HepG2 (cell line): ENCODE data around the gene NAALADL1. TPM values are rescaled to one million over a fixed set of nuclear protein-coding genes. Genes with fewer than 3 reads are reported as not detected.

ENCODE experiments used
- ATAC-seq: fragments of 200-7000 bp; cut with Tn5 transposase; 3 replicates; pipeline ENCODE4 v1.9.1; 2020; ENCODE audit warnings: mild to moderate bottlenecking, moderate library complexity
- BruUV-seq: library from RNA; stranded (reverse); fragments of 400-500 nt; replicated peaks from 2 replicates; lab custom pipeline; 2021; lab: Mats Ljungman, UMichigan
- CTCF ChIA-PET: fragments of 300-600 bp; formaldehyde crosslinking; extraction: SDS; loops from one replicate; lab custom pipeline; 2021; ENCODE audit warnings: low total read pairs, inconsistent platforms, low intra/inter-chr PET ratio; lab: Yijun Ruan, JAX
- POLR2A ChIA-PET: fragments of 350-600 bp; sonication (Branson Sonifier 250); formaldehyde crosslinking; loops from one replicate; lab custom pipeline; 2020; ENCODE audit warnings: antibody characterized with exemption, inconsistent platforms; lab: Yijun Ruan, JAX
- DNase-seq: peaks from one replicate; pipeline ENCODE4 v3.0.0-alpha.2; 2015; ENCODE audit warnings: low spot score
- FAIRE-seq: peaks from 3 replicates; lab custom pipeline; 2011; peaks lifted over from hg19 to GRCh38; lab: Jason Lieb, UNC
- H2AFZ ChIP-seq: one replicate; pipeline ENCODE4 v1.6.1; 2011; ENCODE audit warnings: low read length, inconsistent platforms
- H3K27ac ChIP-seq: fragments of 300-600 bp; 3 replicates; pipeline ENCODE4 v1.8.0; 2011; ENCODE audit warnings: mixed run types, mild to moderate bottlenecking, mixed read lengths, low read length, inconsistent platforms; ENCODE audit not compliant: insufficient read depth; ENCODE audit errors: extremely low read length
- H3K27me3 ChIP-seq, 2 experiments: fragments of 200-600 bp in 1 of 2; 2 replicates in 1 of 2; 3 replicates in 1 of 2; pipeline versions ENCODE4 v1.6.0 to v1.8.0; 2011; ENCODE audit warnings: low read length in 2 of 2, mild to moderate bottlenecking in 2 of 2, moderate library complexity in 2 of 2, inconsistent platforms in 1 of 2; ENCODE audit not compliant: insufficient read depth in 2 of 2, control insufficient read depth in 1 of 2
- H3K36me3 ChIP-seq, 2 experiments: fragments of 200-600 bp in 1 of 2; replicated peaks in 1 of 2; 2 replicates in 1 of 2; 3 replicates in 1 of 2; pipeline versions ENCODE4 v1.5.1 to v1.8.0; 2011; ENCODE audit warnings: low read length in 2 of 2, inconsistent platforms in 1 of 2; ENCODE audit not compliant: insufficient read depth in 2 of 2, control insufficient read depth in 1 of 2
- H3K4me1 ChIP-seq: 2 replicates; pipeline ENCODE4 v1.5.1; 2012; ENCODE audit warnings: low read length, inconsistent platforms; ENCODE audit not compliant: insufficient read depth
- H3K4me2 ChIP-seq: 2 replicates; pipeline ENCODE4 v1.6.0; 2011; ENCODE audit warnings: low read depth, low read length, inconsistent platforms
- H3K4me3 ChIP-seq, 3 experiments: fragments of 200-600 bp in 1 of 3; sonication (generic), shearing (Covaris generic) in 1 of 3; replicated peaks in 1 of 3; 2 replicates each; pipeline ENCODE4 v1.5.1; 2011 to 2016; ENCODE audit warnings: low read length in 3 of 3, inconsistent platforms in 2 of 3, low read depth in 2 of 3, mild to moderate bottlenecking in 2 of 3, control low read depth in 1 of 3, mixed read lengths in 1 of 3; ENCODE audit not compliant: insufficient read depth in 1 of 3
- H3K79me2 ChIP-seq: one replicate; pipeline ENCODE4 v1.6.1; 2011; ENCODE audit warnings: low read length, inconsistent platforms; ENCODE audit not compliant: insufficient read depth
- H3K9ac ChIP-seq: 2 replicates; pipeline ENCODE4 v1.6.0; 2011; ENCODE audit warnings: mild to moderate bottlenecking, low read depth, low read length, inconsistent platforms; ENCODE audit not compliant: insufficient read depth
- H3K9me3 ChIP-seq: 2 replicates; pipeline ENCODE4 v1.5.1; 2012; ENCODE audit warnings: mild to moderate bottlenecking, low read length
- H4K20me1 ChIP-seq: 2 replicates; pipeline ENCODE4 v1.6.0; 2011; ENCODE audit warnings: inconsistent platforms, mild to moderate bottlenecking, low read length, moderate library complexity; ENCODE audit not compliant: insufficient read depth
- ADNP ChIP-seq: sonication (generic); formaldehyde crosslinking; IDR thresholded peaks from 2 replicates; pipeline ENCODE4 v1.4.0; 2020; ENCODE audit warnings: missing genetic modification reagents
- ARID3A ChIP-seq: IDR thresholded peaks from 2 replicates; pipeline ENCODE4 v1.6.1; 2012; ENCODE audit warnings: low read depth, low read length, improper control_type of control experiment
- ARNT ChIP-seq: fragments of 450-650 bp; IDR thresholded peaks from 2 replicates; pipeline ENCODE4 v1.6.1; 2017
- FOXK1 ChIP-seq: sonication (generic); formaldehyde crosslinking; IDR thresholded peaks from 2 replicates; pipeline ENCODE4 v1.4.0; 2020; ENCODE audit warnings: low read depth, missing genetic modification reagents, borderline replicate concordance
- HIC2 ChIP-seq: sonication (generic); formaldehyde crosslinking; IDR thresholded peaks from 2 replicates; pipeline ENCODE4 v1.9.0; 2022; ENCODE audit warnings: low read depth, missing genetic modification reagents
- HOXA9 ChIP-seq: sonication (generic); formaldehyde crosslinking; IDR thresholded peaks from 2 replicates; pipeline ENCODE4 v1.8.1; 2022; ENCODE audit warnings: missing genetic modification reagents, mild to moderate bottlenecking, moderate library complexity, borderline replicate concordance
- HOXD1 ChIP-seq: sonication (generic); formaldehyde crosslinking; IDR thresholded peaks from 2 replicates; pipeline ENCODE4 v1.5.0; 2020; ENCODE audit warnings: missing genetic modification reagents
- MATR3 ChIP-seq: sonication (generic); formaldehyde crosslinking; IDR thresholded peaks from 2 replicates; pipeline ENCODE4 v1.4.0; 2020; ENCODE audit warnings: missing genetic modification reagents
- NR3C1 ChIP-seq: sonication (generic); formaldehyde crosslinking; IDR thresholded peaks from 2 replicates; pipeline ENCODE4 v1.4.0; 2020; ENCODE audit warnings: missing genetic modification reagents
- PHF21A ChIP-seq: sonication (generic); formaldehyde crosslinking; IDR thresholded peaks from 2 replicates; pipeline ENCODE4 v1.5.0; 2020; ENCODE audit warnings: mild to moderate bottlenecking, missing genetic modification reagents
- RFX1 ChIP-seq: fragments of 450-650 bp; IDR thresholded peaks from 2 replicates; pipeline ENCODE4 v1.6.1; 2017
- YEATS4 ChIP-seq: sonication (generic); formaldehyde crosslinking; IDR thresholded peaks from 2 replicates; pipeline ENCODE4 v1.4.0; 2020; ENCODE audit warnings: missing genetic modification reagents, borderline replicate concordance
- ZNF230 ChIP-seq: sonication (generic); formaldehyde crosslinking; IDR thresholded peaks from 2 replicates; pipeline ENCODE4 v1.4.0; 2020; ENCODE audit warnings: mild to moderate bottlenecking, missing genetic modification reagents
- ZNF589 ChIP-seq: sonication (generic); formaldehyde crosslinking; conservative IDR thresholded peaks from 2 replicates; pipeline ENCODE4 v1.8.0; 2022; ENCODE audit warnings: mild to moderate bottlenecking, moderate library complexity, missing genetic modification reagents
- ZNF598 ChIP-seq: sonication (generic); formaldehyde crosslinking; IDR thresholded peaks from 2 replicates; pipeline ENCODE4 v1.5.1; 2020; ENCODE audit warnings: mild to moderate bottlenecking, missing genetic modification reagents, borderline replicate concordance
- ZNF629 ChIP-seq: sonication (generic); formaldehyde crosslinking; conservative IDR thresholded peaks from 2 replicates; pipeline ENCODE4 v1.5.0; 2020; ENCODE audit warnings: missing genetic modification reagents
- ZSCAN5A ChIP-seq: sonication (generic); formaldehyde crosslinking; IDR thresholded peaks from 2 replicates; pipeline ENCODE4 v1.8.0; 2022; ENCODE audit warnings: mild to moderate bottlenecking, missing genetic modification reagents, borderline replicate concordance
- WGBS: methylation state at CpG from one replicate; pipeline ENCODE4 v1.1.6; 2017; ENCODE audit warnings: low lambda C conversion rate; 5-methylcytosine and 5-hydroxymethylcytosine counted together
- in situ Hi-C: cut with HindIII; loops from 2 replicates; pipeline ENCODE4 v1.10.0; 2017; ENCODE audit warnings: low pct_unique_long_range_greater_than_20kb; ENCODE audit not compliant: extremely low pct_ligation_motif_present
- intact Hi-C: fragments of 100-400 bp; cut with micrococcal nuclease; formaldehyde crosslinking; loops from one replicate; pipeline ENCODE4 v1.10.0; 2022; ENCODE audit not compliant: unreplicated experiment
- polyA plus RNA-seq, 8 experiments: library from polyadenylated mRNA; depleted of rRNA in 3 of 8; stranded (reverse) in 7 of 8; unstranded in 1 of 8; fragments of >200 nt; fragmentation: Illumina TruSeq in 4 of 8; extraction: Trizol in 4 of 8; gene quantifications; 2 replicates each; pipeline versions ENCODE4 v1.2.1 to v1.2.3, GENCODE V29; 2011 to 2016; ENCODE audit warnings: low read depth in 4 of 8, missing spikeins in 1 of 8, mixed read lengths in 1 of 8; ENCODE audit not compliant: insufficient read depth in 1 of 8
- total RNA-seq, 5 experiments: library from RNA; depleted of rRNA; stranded (reverse); fragments of >200 nt; fragmentation: Illumina TruSeq; extraction: Trizol; gene quantifications; 2 replicates each; pipeline ENCODE4 v1.2.3, GENCODE V29; 2016; ENCODE audit warnings: low read depth in 1 of 5

NAALADL1 gene
- total and polyA plus RNA-seq, 2 of the 13 experiments (the other 11 are each of a cell fraction or from before 2014, with no cell fraction given): 9.3 to 33.9 TPM

- DNase-seq (no peak), FAIRE-seq (no peak)
- no peaks in the 10 kb centered on the region for H3K9me3 ChIP-seq
- H4K20me1 ChIP-seq: no peaks in the 10 kb centered on the region
- in situ Hi-C loops: loop anchor here (5.0 kb wide), 1 partner anchor 40 kb away; no protein-coding TSS in a partner anchor
- no TSS peak for BruUV-seq
- H3K4me2 ChIP-seq: peak overlapping the region; percentile 81
- no peaks in the 10 kb centered on the region; a peak in 1 of 5 replicates for H3K27me3 ChIP-seq
- peak overlapping the region; percentile 85 for H3K27ac ChIP-seq
- H3K9ac ChIP-seq: peak overlapping the region; percentile 72
- intact Hi-C loops: loop anchor here (1.0 to 5.0 kb wide), 3 partner anchors 13 to 50 kb away; no protein-coding TSS in a partner anchor
- 67% methylated on average over 10 of the region's 10 CpGs for WGBS
- peak overlapping the region; percentile 84 for H2AFZ ChIP-seq
- CTCF ChIA-PET: interaction anchor here (1.4 to 3.3 kb wide), 3 partner anchors 13 to 51 kb away, joined by 6 to 17 read pairs (median 9); partner anchors contain the start of gene ARL2
- no peaks in the 10 kb centered on the region for H3K79me2 ChIP-seq
- TF ChIP-seq ZNF230 (no peak), ZNF589 (CRISPR knock-in tag) (no peak), ARNT (no peak), ZSCAN5A (no peak), PHF21A (CRISPR knock-in tag) (no peak), NR3C1 (CRISPR knock-in tag) (no peak), ZNF629 (peak; percentile 47; the same call in 1 of the 2 replicates), YEATS4 (no peak), ARID3A (no peak), ZNF598 (CRISPR knock-in tag) (no peak), MATR3 (CRISPR knock-in tag) (no peak), FOXK1 (CRISPR knock-in tag) (no peak), HOXD1 (CRISPR knock-in tag) (no peak), HOXA9 (no peak), HIC2 (no peak), RFX1 (no peak), ADNP (0 out of 2 replicates have a peak, but pooled peaks have one; percentile 3)
- TF ChIP-seq, all 625 proteins: peak for 2
- no peak for ATAC-seq
- peaks cover 54% of the 10 kb centered on the region for H3K4me1 ChIP-seq
- peak overlapping the region; percentile 68 to 78 (median 75); a peak in 5 of 6 replicates for H3K4me3 ChIP-seq
- POLR2A ChIA-PET: interaction anchor here (0.7 to 2.6 kb wide), 5 partner anchors 12 to 108 kb away, joined by 3 to 10 read pairs (median 4); partner anchors contain the start of genes ARL2, SAC3D1, SYVN1 and ZNHIT2
- H3K36me3 ChIP-seq: peaks cover 0 to under 1% of the 10 kb centered on the region in 2 experiments; a peak in 3 of 5 replicates
These were observed 31.5 kb downstream of the NAALADL1 start for GRCh38 chr11:65026810-65027209.
